ENCODE results near the gene S100PBP.

Gene S100PBP

GRCh38 chr1:32873484-32873883, 56.0 kb downstream of the S100PBP start:
- peaks cover 9% of the 10 kb centered on the region for H3K4me1 Mint-ChIP-seq
- H3K9me3 Mint-ChIP-seq = no peaks in the 10 kb centered on the region
- peaks cover 11% of the 10 kb centered on the region for H3K36me3 Mint-ChIP-seq
- no peak overlapping the region for H3K4me3 Mint-ChIP-seq
- no peak for DNase-seq
- H3K27me3 Mint-ChIP-seq = peaks cover 93% of the 10 kb centered on the region
- H3K27ac Mint-ChIP-seq = no peak overlapping the region
- CTCF ChIA-PET = interaction anchor here (0.7 to 6.9 kb wide), 13 partner anchors 9 to 598 kb away, joined by 3 to 68 read pairs (median 4); partner anchors contain the start of gene HPCA

- H3K4me1 Mint-ChIP-seq = peaks cover 5% of the 10 kb centered on the region
- H3K27ac Mint-ChIP-seq = no peak overlapping the region
- H3K9me3 Mint-ChIP-seq = no peaks in the 10 kb centered on the region
- H3K36me3 Mint-ChIP-seq = no peaks in the 10 kb centered on the region
- H3K4me3 Mint-ChIP-seq = no peak overlapping the region
- H3K27me3 Mint-ChIP-seq = peaks cover 80% of the 10 kb centered on the region
- CTCF ChIA-PET = interaction anchor here (0.9 to 6.9 kb wide), 19 partner anchors 9 to 597 kb away, joined by 3 to 68 read pairs (median 7); partner anchors contain the start of gene HPCA
- DNase-seq = no peak
Measured at GRCh38 chr1:32874860-32875752, 57.7 kb downstream of the S100PBP start.

DNA sequence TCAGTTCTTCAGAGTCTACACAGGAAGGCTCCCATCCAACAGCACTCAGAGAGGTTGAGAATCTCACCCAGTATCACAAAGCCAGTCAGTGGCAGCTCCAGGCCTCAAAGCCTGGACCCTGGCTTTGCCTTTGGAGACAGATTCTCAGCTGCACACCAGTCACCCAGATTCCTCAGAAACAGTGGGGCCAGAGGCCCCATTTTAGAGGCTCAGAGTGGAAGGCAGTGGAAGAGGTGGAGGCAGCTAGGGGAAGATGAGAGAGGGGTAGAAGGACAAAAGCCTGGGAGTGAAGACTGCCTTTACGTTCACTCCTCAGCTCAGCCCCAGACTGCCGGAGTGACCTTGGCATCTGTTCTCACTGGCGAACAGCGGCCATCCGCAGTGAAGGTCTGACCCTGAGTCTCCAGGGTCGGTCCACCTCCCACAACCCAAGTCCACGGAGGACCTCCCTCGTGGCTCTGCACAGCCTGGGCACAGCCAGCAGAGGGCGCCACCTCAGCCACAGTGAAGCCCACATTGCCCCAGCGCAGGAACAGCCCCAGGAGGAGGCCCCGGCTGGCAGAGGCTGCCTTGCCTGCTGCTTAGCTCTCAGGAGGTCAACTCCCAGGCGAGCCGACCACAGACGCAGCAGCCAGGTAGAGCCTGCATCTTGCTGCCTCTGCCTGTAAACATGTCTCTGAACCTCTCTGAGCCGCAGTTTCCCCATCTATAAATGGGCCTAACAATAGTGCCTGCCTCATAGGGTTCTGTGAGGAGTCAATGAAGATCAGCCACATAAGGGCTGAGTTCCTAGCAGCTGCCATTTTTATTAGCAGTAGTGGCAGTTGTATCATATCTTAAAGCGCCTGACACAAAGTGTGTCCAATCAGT, 59.1 kb downstream of the S100PBP start:
- CTCF ChIA-PET = interaction anchor here (0.6 to 6.9 kb wide), 24 partner anchors 9 to 595 kb away, joined by 3 to 68 read pairs (median 4); partner anchors contain the start of genes AZIN2 and HPCA
- peak; percentile 80 for DNase-seq
- no peaks in the 10 kb centered on the region for H3K9me3 Mint-ChIP-seq
- H3K4me1 Mint-ChIP-seq = peaks cover 2% of the 10 kb centered on the region
- no peaks in the 10 kb centered on the region for H3K36me3 Mint-ChIP-seq
- H3K4me3 Mint-ChIP-seq = no peak overlapping the region
- H3K27ac Mint-ChIP-seq = no peak overlapping the region
- H3K27me3 Mint-ChIP-seq = peaks cover 79% of the 10 kb centered on the region

GRCh38 chr1:32877211-32878110, 60.0 kb downstream of the S100PBP start:
- H3K4me3 Mint-ChIP-seq = no peak overlapping the region
- CTCF ChIA-PET = interaction anchor here (0.6 to 6.9 kb wide), 15 partner anchors 10 to 594 kb away, joined by 3 to 68 read pairs (median 6); partner anchors contain the start of gene AZIN2
- no peak for DNase-seq
- no peak overlapping the region for H3K27ac Mint-ChIP-seq
- H3K9me3 Mint-ChIP-seq = no peaks in the 10 kb centered on the region
- no peaks in the 10 kb centered on the region for H3K36me3 Mint-ChIP-seq
- peaks cover 79% of the 10 kb centered on the region for H3K27me3 Mint-ChIP-seq
- peaks cover 2% of the 10 kb centered on the region for H3K4me1 Mint-ChIP-seq

GRCh38 chr1:32878183-32878582, 60.7 kb downstream of the S100PBP start:
- Mint-ChIP-seq H3K27ac (no peak overlapping the region), H3K27me3 (peaks cover 78% of the 10 kb centered on the region), H3K36me3 (no peaks in the 10 kb centered on the region), H3K4me3 (no peak overlapping the region), H3K4me1 (peaks cover 2% of the 10 kb centered on the region), H3K9me3 (no peaks in the 10 kb centered on the region)
- CTCF ChIA-PET = interaction anchor here (0.9 to 1.2 kb wide), 4 partner anchors 14 to 237 kb away, joined by 3 to 6 read pairs (median 4); no protein-coding TSS in a partner anchor
- no peak for DNase-seq

- Mint-ChIP-seq H3K9me3 (no peaks in the 10 kb centered on the region), H3K4me1 (peaks cover 2% of the 10 kb centered on the region), H3K36me3 (no peaks in the 10 kb centered on the region), H3K4me3 (no peak overlapping the region), H3K27ac (no peak overlapping the region), H3K27me3 (peaks cover 79% of the 10 kb centered on the region)
- CTCF ChIA-PET = interaction anchor here (0.7 to 1.2 kb wide), 5 partner anchors 14 to 237 kb away, joined by 3 to 6 read pairs (median 4); no protein-coding TSS in a partner anchor
- no peak for DNase-seq
Measured at GRCh38 chr1:32878637-32879041, 61.2 kb downstream of the S100PBP start.

- no peaks in the 10 kb centered on the region for H3K9me3 Mint-ChIP-seq
- peaks cover 4% of the 10 kb centered on the region for H3K4me1 Mint-ChIP-seq
- no peak overlapping the region for H3K4me3 Mint-ChIP-seq
- H3K27me3 Mint-ChIP-seq = peaks cover 78% of the 10 kb centered on the region
- H3K36me3 Mint-ChIP-seq = no peaks in the 10 kb centered on the region
- no peak overlapping the region for H3K27ac Mint-ChIP-seq
- CTCF ChIA-PET = interaction anchor here (0.7 to 1.8 kb wide), 4 partner anchors 8 to 205 kb away, joined by 3 to 10 read pairs (median 3); no protein-coding TSS in a partner anchor
- DNase-seq = no peak
Measured at GRCh38 chr1:32881291-32881690, 63.8 kb downstream of the S100PBP start.

- CTCF ChIA-PET = interaction anchor here (0.7 to 1.8 kb wide), 4 partner anchors 9 to 204 kb away, joined by 3 to 10 read pairs (median 3); no protein-coding TSS in a partner anchor
- Mint-ChIP-seq H3K4me1 (peaks cover 4% of the 10 kb centered on the region), H3K4me3 (no peak overlapping the region), H3K36me3 (no peaks in the 10 kb centered on the region), H3K27me3 (peaks cover 79% of the 10 kb centered on the region), H3K9me3 (no peaks in the 10 kb centered on the region), H3K27ac (no peak overlapping the region)
- no peak for DNase-seq
Measured at GRCh38 chr1:32881871-32882850, 64.7 kb downstream of the S100PBP start.

DNA sequence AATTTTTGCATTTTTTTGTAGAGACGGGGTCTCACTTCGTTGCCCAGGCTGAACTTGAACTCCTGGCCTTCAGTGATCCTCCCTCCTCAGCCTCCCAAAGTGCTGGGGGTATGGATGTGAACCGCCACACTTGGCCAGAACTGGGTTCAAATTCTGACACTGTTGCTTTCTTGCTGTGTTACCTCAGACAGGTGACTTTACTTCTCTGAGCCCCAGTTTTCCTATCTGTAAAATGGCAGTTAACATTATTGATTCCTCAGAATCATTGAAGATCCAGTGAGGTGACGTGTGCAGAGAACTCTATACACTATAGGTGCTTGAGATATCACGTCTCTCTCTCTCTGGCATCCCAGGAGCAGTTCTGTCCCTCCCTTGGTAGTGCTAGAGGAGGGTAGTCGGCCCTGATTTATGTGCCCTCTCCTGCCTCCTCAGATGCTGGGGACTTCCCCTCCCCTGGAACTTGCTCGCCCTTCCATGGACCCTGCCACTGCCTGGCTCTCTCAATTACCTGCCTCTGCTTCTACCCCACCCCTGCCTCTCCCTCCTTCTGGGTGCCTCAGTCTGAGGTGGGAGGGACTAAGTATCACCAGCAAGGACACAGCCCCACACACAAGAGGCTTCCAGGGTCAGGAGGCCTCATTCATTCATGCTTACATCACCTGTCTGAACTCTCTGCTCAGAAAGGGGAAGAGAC, 66.0 kb downstream of the S100PBP start:
- peaks cover 79% of the 10 kb centered on the region for H3K27me3 Mint-ChIP-seq
- no peak overlapping the region for H3K27ac Mint-ChIP-seq

DNA sequence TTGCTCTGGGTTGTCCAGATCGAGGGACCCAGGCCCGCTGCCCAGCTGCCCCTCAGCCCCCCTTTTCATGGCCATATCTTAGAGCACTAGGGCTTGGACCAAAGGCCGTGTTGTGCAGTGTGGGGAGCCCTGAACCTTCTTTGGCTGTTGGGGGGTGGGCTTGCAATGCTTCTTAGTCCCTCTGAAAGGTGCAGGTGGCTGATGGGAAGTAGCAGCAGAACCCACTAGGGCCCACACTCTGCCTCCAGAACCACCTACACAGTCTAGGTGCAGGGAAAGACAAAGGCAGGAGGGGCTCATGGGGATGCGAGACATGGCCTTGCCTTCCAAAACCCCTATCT, 66.5 kb downstream of the S100PBP start:
- peaks cover 82% of the 10 kb centered on the region for H3K27me3 Mint-ChIP-seq
- H3K36me3 Mint-ChIP-seq = no peaks in the 10 kb centered on the region
- peaks cover 4% of the 10 kb centered on the region for H3K4me1 Mint-ChIP-seq
- H3K4me3 Mint-ChIP-seq = no peak overlapping the region
- no peaks in the 10 kb centered on the region for H3K9me3 Mint-ChIP-seq
- CTCF ChIA-PET = no interaction called here
- DNase-seq = no peak
- no peak overlapping the region for H3K27ac Mint-ChIP-seq

More for the DNA sequence above, 66.0 kb downstream of the S100PBP start:
- Mint-ChIP-seq H3K9me3 (no peaks in the 10 kb centered on the region), H3K4me1 (peaks cover 4% of the 10 kb centered on the region), H3K4me3 (no peak overlapping the region), H3K36me3 (no peaks in the 10 kb centered on the region)
- CTCF ChIA-PET = no interaction called here
- no peak for DNase-seq

DNA sequence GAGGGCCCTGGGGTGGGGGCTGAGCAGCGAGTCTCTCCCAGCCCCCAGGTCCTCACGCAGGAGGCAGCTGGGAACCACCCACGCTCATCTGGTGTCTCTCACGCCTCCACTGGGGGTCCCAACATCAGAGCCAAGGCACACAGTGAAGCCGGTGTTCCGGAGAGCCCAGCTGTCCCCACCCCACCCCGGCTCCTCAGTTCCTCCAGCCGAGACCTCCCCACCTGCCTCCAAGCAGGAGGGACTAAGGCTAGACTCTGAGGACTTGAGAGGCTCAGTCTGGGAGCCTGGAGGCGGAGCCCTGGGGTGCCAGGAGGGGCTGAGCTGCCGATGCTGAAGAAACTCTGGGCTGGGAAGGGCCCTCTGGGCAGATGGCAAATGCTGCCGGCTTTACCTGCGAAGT, 67.3 kb downstream of the S100PBP start:
- Mint-ChIP-seq H3K27me3 (peaks cover 85% of the 10 kb centered on the region), H3K4me1 (peaks cover 4% of the 10 kb centered on the region), H3K4me3 (no peak overlapping the region), H3K27ac (no peak overlapping the region), H3K9me3 (no peaks in the 10 kb centered on the region), H3K36me3 (no peaks in the 10 kb centered on the region)
- CTCF ChIA-PET = interaction anchor here (1.5 kb wide), 1 partner anchor 9 kb away, joined by 7 read pairs; no protein-coding TSS in a partner anchor
- no peak for DNase-seq

- Mint-ChIP-seq H3K4me3 (no peak overlapping the region), H3K27me3 (peaks cover 92% of the 10 kb centered on the region), H3K36me3 (no peaks in the 10 kb centered on the region), H3K4me1 (peaks cover 4% of the 10 kb centered on the region), H3K27ac (no peak overlapping the region), H3K9me3 (no peaks in the 10 kb centered on the region)
- DNase-seq = no peak
- CTCF ChIA-PET = interaction anchor here (1.2 to 1.5 kb wide), 2 partner anchors 10 to 13 kb away, joined by 3 to 7 read pairs; no protein-coding TSS in a partner anchor
Measured at GRCh38 chr1:32885676-32886003, 68.2 kb downstream of the S100PBP start.

Measured in activated naive CD4-positive, alpha-beta T cell treated with anti-CD3 and anti-CD28 coated beads, Interleukin-2, amount 10 ng/mL, durations not matched to agents 7 days and 5 days (primary cell).